ENCODE data around the gene SLC10A3. TPM values are rescaled to one million over a fixed set of nuclear protein-coding genes. Genes with fewer than 3 reads are reported as not detected.

The SLC10A3 gene
- total RNA-seq, 4 donors from 2014 or later, result 9.1 to 62.8 (median 32.7) TPM

DNA sequence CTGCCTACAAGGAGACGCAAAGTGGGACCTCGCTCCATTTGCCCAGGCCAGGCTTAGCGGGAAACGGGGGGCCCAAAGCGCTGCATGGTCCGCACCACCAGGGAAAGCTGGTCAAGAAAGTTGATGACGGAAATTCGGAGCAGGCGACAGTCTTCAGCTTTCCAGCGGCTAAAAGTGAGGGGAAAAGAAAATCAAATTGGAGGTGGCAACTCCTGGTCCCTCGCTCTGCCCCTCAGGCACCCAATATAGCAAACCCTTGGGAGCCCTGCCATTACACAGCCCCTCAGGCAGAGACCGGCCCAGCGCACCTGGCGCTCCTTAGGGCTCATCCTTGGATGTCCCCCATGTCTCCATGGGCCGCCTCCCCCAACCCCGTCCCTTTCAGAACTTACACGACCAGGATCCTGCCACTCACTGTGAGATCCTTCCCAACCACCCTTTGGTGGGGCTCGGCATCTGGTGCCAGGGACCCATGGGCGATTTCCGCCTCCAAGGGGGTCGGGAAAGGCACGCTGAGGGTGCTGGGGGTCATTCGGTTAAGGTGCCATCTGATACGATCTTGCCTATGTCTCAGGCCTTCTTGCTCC is 12.4 kb downstream of the SLC10A3 start:
- peak in 1 of 2 donors; percentile 26 for DNase-seq
- no peaks in the 10 kb centered on the region for H3K36me3 ChIP-seq

DNA sequence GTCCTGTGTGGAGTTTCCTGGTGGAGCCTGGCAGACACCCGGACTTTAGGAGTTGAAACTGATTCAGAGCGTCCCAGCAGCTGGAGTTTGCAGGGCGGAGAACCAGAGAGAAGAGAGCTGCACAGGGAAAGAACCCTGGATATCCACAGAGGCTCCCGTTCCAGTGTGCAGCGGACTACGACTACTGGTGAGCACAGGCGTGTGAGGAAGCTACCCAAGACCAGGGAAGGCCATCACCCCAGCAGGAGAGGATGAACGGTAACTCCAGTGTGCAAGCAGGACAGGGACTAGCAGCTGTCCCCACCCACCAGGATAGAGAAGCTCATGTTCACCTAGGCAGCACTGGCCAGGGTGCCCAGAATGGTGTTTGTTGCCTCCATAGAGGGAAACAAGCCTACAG is 13.6 kb downstream of the SLC10A3 start:
- TF ChIP-seq POLR2A (IDR thresholded peaks at IDR 0.05) (no peak), CTCF (IDR thresholded peaks at IDR 0.05) (no peak)
- DNase-seq, result no peak

More for the DNA sequence above, 12.4 kb downstream of the SLC10A3 start:
- H3K9me3 ChIP-seq, result no peaks in the 10 kb centered on the region
- peak overlapping the region; percentile 33 to 49 for H3K4me3 ChIP-seq
- H3K27ac ChIP-seq, result peak overlapping the region; percentile 70 to 86
- TF ChIP-seq POLR2A (IDR thresholded peaks at IDR 0.05) (no peak), CTCF (IDR thresholded peaks at IDR 0.05) (no peak)
- H3K27me3 ChIP-seq, result no peaks in the 10 kb centered on the region
- intact Hi-C loops (cut with DNase I; ENCODE audit: low total_unique reads), result no loop called here
- H3K4me1 ChIP-seq, result peaks cover 0 to 3% of the 10 kb centered on the region in 2 donors

DNA sequence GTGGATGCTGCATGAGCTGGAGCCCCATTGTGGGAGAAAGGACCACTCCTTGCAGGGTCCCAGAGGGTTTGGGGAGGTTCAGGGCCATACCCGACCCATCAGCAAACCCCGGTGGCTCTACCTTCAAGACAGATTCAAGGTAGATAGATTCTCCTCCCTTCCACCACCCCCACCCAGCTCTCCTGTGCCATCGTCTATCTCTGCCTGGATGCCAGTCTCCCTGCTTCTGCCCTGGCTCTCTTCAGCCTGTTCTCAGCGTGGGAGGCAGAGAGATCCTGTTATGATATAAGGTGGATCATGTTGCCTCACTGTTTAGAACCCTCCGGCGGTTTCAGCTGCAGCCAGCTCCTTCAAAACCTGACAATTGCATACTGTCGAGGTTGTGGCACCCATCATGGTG is 16.7 kb downstream of the SLC10A3 start:
- no peak overlapping the region for H3K4me3 ChIP-seq

More for the DNA sequence above, 13.6 kb downstream of the SLC10A3 start:
- Histone ChIP-seq H3K27me3 (no peaks in the 10 kb centered on the region), H3K27ac (no peak overlapping the region), H3K36me3 (no peaks in the 10 kb centered on the region), H3K9me3 (no peaks in the 10 kb centered on the region), H3K4me3 (no peak overlapping the region), H3K4me1 (peaks cover 0 to 3% of the 10 kb centered on the region in 2 donors)
- intact Hi-C loops (cut with DNase I; ENCODE audit: low total_unique reads), result no loop called here

DNA sequence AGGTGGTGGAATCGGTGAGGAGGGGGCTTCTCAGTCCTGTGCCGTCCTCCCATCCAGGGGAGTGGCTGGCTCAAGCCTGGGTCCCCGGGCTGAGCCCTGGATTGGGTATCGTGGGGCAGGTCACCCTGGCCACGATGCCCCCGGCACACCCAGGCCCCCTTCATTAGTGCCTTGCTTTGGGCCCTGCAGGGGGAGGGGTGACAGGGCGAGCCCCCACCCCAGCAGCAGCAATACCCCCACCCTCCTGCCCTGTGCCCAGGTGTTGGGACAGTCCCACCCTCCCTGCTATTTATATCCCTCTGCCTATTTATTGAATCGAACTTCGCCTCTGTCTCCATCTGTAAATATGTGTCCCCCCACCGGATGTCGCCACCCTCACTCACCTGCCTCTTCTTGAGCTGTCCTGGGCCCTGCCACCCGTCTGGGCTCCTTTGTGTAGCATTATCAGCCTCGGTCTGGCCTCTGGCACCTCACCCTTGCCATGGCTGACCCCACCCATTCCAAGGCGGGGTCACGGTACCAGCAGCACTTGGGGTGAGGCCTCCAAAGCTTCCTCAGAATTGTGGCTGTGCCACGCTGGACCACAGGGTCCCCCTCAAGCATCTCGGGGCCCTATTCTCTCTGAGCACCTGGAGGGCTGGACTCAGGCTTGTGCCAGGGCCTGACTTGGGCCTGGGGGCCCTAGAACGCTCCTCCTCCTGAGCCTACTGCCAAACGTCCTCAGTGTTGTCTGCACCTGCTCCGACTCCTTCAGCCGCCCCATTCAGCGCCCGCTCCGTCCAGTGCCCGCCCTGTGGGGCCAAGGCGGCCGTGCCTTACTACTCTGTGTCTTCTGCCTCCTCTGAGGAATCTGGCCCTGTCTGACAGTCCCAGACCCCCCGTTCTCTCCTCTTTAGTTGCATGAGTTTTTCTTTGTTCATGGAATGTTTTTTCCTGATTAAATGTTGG is 17.5 kb downstream of the SLC10A3 start:
- Histone ChIP-seq H3K27me3 (no peaks in the 10 kb centered on the region), H3K27ac (no peak overlapping the region), H3K36me3 (no peaks in the 10 kb centered on the region), H3K9me3 (no peaks in the 10 kb centered on the region), H3K4me3 (no peak overlapping the region), H3K4me1 (no peaks in the 10 kb centered on the region)
- intact Hi-C loops (cut with DNase I; ENCODE audit: low total_unique reads), result no loop called here
- DNase-seq, result no peak
- TF ChIP-seq CTCF (IDR thresholded peaks at IDR 0.05) (no peak), POLR2A (IDR thresholded peaks at IDR 0.05) (no peak)

More for the DNA sequence above, 16.7 kb downstream of the SLC10A3 start:
- DNase-seq, result no peak
- intact Hi-C loops (cut with DNase I; ENCODE audit: low total_unique reads), result no loop called here
- TF ChIP-seq CTCF (IDR thresholded peaks at IDR 0.05), result no peak
- H3K36me3 ChIP-seq, result no peaks in the 10 kb centered on the region
- H3K27ac ChIP-seq, result no peak overlapping the region
- H3K27me3 ChIP-seq, result no peaks in the 10 kb centered on the region
- H3K4me1 ChIP-seq, result peaks cover 0 to 3% of the 10 kb centered on the region in 2 donors
- no peaks in the 10 kb centered on the region for H3K9me3 ChIP-seq
